Peyer's patch (tissue), 4 donors: ENCODE results near the gene SSNA1.

Experiments
- POLR2A ChIP-seq, 2 donors: fragments of 450-650 bp; IDR thresholded peaks; one replicate each; pipeline ENCODE4 v1.5.1; 2017; ENCODE audit warnings: antibody characterized with exemption in 2 of 2, mild to moderate bottlenecking in 2 of 2, moderate library complexity in 2 of 2
- TF ChIP-seq, protein P1 (sequence below), 6 experiments: fragments of 450-650 bp in 4 of 6; fragments of 200-600 bp in 2 of 6; sonication (generic) in 1 of 6; IDR thresholded peaks; one replicate each; pipeline ENCODE4 v1.5.1; 2017 to 2019; ENCODE audit warnings: antibody characterized with exemption in 6 of 6, mild to moderate bottlenecking in 3 of 6, moderate library complexity in 1 of 6

DNA sequence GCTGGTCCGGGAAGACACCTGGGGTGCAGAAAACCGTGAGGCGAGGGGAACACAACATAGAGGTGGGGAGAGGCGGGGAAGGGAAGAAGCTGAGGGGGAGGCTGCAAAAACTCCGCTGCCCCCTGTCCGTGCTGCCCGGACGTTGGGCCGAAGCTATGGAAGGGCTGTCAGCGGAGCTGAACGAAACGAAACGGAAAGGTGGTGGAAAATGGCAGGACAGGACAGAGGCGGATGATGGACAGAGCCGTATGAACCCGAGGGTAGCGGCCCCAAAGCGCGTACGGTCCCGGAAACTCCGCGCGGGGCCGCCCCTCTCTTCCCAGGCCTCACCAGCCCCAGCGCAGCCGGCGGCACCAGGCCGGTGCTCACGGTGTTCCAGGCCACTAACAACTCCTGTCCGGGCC, 388 bp upstream of the SSNA1 start:
- TF ChIP-seq, protein P1, sequence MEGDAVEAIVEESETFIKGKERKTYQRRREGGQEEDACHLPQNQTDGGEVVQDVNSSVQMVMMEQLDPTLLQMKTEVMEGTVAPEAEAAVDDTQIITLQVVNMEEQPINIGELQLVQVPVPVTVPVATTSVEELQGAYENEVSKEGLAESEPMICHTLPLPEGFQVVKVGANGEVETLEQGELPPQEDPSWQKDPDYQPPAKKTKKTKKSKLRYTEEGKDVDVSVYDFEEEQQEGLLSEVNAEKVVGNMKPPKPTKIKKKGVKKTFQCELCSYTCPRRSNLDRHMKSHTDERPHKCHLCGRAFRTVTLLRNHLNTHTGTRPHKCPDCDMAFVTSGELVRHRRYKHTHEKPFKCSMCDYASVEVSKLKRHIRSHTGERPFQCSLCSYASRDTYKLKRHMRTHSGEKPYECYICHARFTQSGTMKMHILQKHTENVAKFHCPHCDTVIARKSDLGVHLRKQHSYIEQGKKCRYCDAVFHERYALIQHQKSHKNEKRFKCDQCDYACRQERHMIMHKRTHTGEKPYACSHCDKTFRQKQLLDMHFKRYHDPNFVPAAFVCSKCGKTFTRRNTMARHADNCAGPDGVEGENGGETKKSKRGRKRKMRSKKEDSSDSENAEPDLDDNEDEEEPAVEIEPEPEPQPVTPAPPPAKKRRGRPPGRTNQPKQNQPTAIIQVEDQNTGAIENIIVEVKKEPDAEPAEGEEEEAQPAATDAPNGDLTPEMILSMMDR (IDR thresholded peaks at IDR 0.05), result no peak
- TF ChIP-seq POLR2A (IDR thresholded peaks at IDR 0.05), result no peak
